IMR-90 (cell line): Measurements from ENCODE around the gene DIAPH2. TPM values are rescaled to one million over a fixed set of nuclear protein-coding genes. Genes with fewer than 3 reads are reported as not detected.

Experiments used
- ATAC-seq: fragments of 200-7000 bp; cut with Tn5 transposase; 2 replicates; pipeline ENCODE4 v1.9.1; 2020; ENCODE audit warnings: low read depth, mild to moderate bottlenecking, moderate library complexity
- BruUV-seq: library from RNA; stranded (reverse); fragments of 400-500 nt; replicated peaks from 2 replicates; lab custom pipeline; 2021; lab: Mats Ljungman, UMichigan
- CTCF ChIA-PET: fragments of 300-600 bp; formaldehyde crosslinking; extraction: SDS; loops from one replicate; lab custom pipeline; 2021; ENCODE audit warnings: antibody characterized with exemption; lab: Yijun Ruan, JAX
- POLR2A ChIA-PET: fragments of 300-600 bp; sonication (Branson Sonifier 250); formaldehyde crosslinking; loops from one replicate; lab custom pipeline; 2022; ENCODE audit warnings: antibody characterized with exemption; ENCODE audit not compliant: unreplicated experiment; lab: Charles Lee
- DNase-seq: peaks from one replicate; pipeline ENCODE4 v3.0.0; 2013
- H2AFZ ChIP-seq: replicated peaks from 2 replicates; pipeline ENCODE3; 2013; ENCODE audit warnings: low read length, mild to moderate bottlenecking; ENCODE audit not compliant: poor library complexity
- H2AK5ac ChIP-seq: 2 replicates; pipeline ENCODE4 v1.6.1; 2013; ENCODE audit warnings: low read depth, low read length, inconsistent platforms
- H2AK9ac ChIP-seq: replicated peaks from 2 replicates; pipeline ENCODE3; 2013; ENCODE audit warnings: mild to moderate bottlenecking, low read depth, low read length, moderate library complexity; ENCODE audit not compliant: poor library complexity
- H2BK120ac ChIP-seq: 2 replicates; pipeline ENCODE4 v1.6.1; 2013; ENCODE audit warnings: low read depth, low read length, inconsistent platforms
- H2BK15ac ChIP-seq: 3 replicates; pipeline ENCODE4 v1.6.1; 2013; ENCODE audit warnings: low read depth, low read length, inconsistent platforms
- H2BK20ac ChIP-seq: 2 replicates; pipeline ENCODE4 v1.6.1; 2013; ENCODE audit warnings: low read depth, mild to moderate bottlenecking, inconsistent platforms, low read length, moderate library complexity
- H2BK5ac ChIP-seq: 2 replicates; pipeline ENCODE4 v1.6.1; 2013; ENCODE audit warnings: mild to moderate bottlenecking, low read depth, low read length, inconsistent platforms; ENCODE audit not compliant: poor library complexity, severe bottlenecking
- H3K14ac ChIP-seq: replicated peaks from 2 replicates; pipeline ENCODE4 v1.6.1; 2013; ENCODE audit warnings: low read depth, low read length, inconsistent platforms
- H3K18ac ChIP-seq: 2 replicates; pipeline ENCODE4 v1.6.1; 2013; ENCODE audit warnings: low read depth, low read length, control low read depth
- H3K23ac ChIP-seq: 2 replicates; pipeline ENCODE4 v1.6.1; 2013; ENCODE audit warnings: low read depth, low read length, inconsistent platforms
- H3K27ac ChIP-seq: 2 replicates; pipeline ENCODE4 v1.5.1; 2013; ENCODE audit warnings: mild to moderate bottlenecking, control low read depth, low read length; ENCODE audit not compliant: insufficient read depth
- H3K27me3 ChIP-seq: 2 replicates; pipeline ENCODE4 v1.6.1; 2013; ENCODE audit warnings: low read length; ENCODE audit not compliant: control insufficient read depth, insufficient read depth
- H3K36me3 ChIP-seq: 2 replicates; pipeline ENCODE4 v1.6.1; 2013; ENCODE audit warnings: low read length, mixed read lengths; ENCODE audit not compliant: control insufficient read depth, insufficient read depth
- H3K4ac ChIP-seq: 2 replicates; pipeline ENCODE4 v1.6.1; 2013; ENCODE audit warnings: low read depth, low read length, inconsistent platforms
- H3K4me1 ChIP-seq: 2 replicates; pipeline ENCODE4 v1.6.1; 2013; ENCODE audit warnings: low read length, mixed read lengths; ENCODE audit not compliant: control insufficient read depth, insufficient read depth
- H3K4me2 ChIP-seq: 2 replicates; pipeline ENCODE4 v1.6.1; 2013; ENCODE audit warnings: low read depth, mild to moderate bottlenecking, control low read depth, low read length, moderate library complexity
- H3K4me3 ChIP-seq: 2 replicates; pipeline ENCODE4 v1.5.1; 2013; ENCODE audit warnings: low read depth, mild to moderate bottlenecking, control low read depth, low read length, moderate library complexity; ENCODE audit not compliant: insufficient read depth
- H3K56ac ChIP-seq: 2 replicates; pipeline ENCODE4 v1.6.1; 2013; ENCODE audit warnings: low read length, inconsistent platforms; ENCODE audit not compliant: insufficient read depth; ENCODE audit errors: extremely low read depth
- H3K79me1 ChIP-seq, 2 experiments: 2 replicates each; pipeline ENCODE4 v1.6.1; 2013; ENCODE audit warnings: low read length in 2 of 2, inconsistent platforms in 1 of 2, low read depth in 1 of 2
- H3K9ac ChIP-seq: 2 replicates; pipeline ENCODE4 v1.6.1; 2013; ENCODE audit warnings: low read depth, low read length, control low read depth
- H3K9me1 ChIP-seq: 2 replicates; pipeline ENCODE4 v1.6.1; 2013; ENCODE audit warnings: low read length, inconsistent platforms; ENCODE audit not compliant: insufficient read depth
- H3K9me3 ChIP-seq: 2 replicates; pipeline ENCODE4 v1.6.1; 2013; ENCODE audit warnings: low read length; ENCODE audit not compliant: control insufficient read depth, insufficient read depth
- H4K20me1 ChIP-seq: 2 replicates; pipeline ENCODE4 v1.6.1; 2013; ENCODE audit warnings: low read length, inconsistent platforms; ENCODE audit not compliant: insufficient read depth
- H4K5ac ChIP-seq: 2 replicates; pipeline ENCODE4 v1.6.1; 2013; ENCODE audit warnings: mild to moderate bottlenecking, low read depth, low read length, control low read depth
- H4K8ac ChIP-seq, 2 experiments: 2 replicates each; pipeline ENCODE4 v1.6.1; 2013; ENCODE audit warnings: low read depth in 2 of 2, low read length in 2 of 2, control low read depth in 1 of 2, inconsistent platforms in 1 of 2
- H4K91ac ChIP-seq: 2 replicates; pipeline ENCODE4 v1.6.1; 2013; ENCODE audit warnings: low read depth, low read length, inconsistent platforms; ENCODE audit not compliant: insufficient read depth
- NFE2L2 ChIP-seq: fragments of 150-350 bp; IDR thresholded peaks from 2 replicates; pipeline ENCODE4 v1.6.1; 2016; ENCODE audit warnings: low read depth, mild to moderate bottlenecking, low read length
- whole genome bisulfite sequencing, 2 experiments: methylation state at CpG; one replicate each; pipeline versions ENCODE4 v1.1.5 to v1.1.7; 2013; ENCODE audit warnings: missing lambda C conversion rate in 2 of 2; ENCODE audit not compliant: insufficient read length in 1 of 2; ENCODE audit errors: extremely low coverage in 2 of 2; 5-methylcytosine and 5-hydroxymethylcytosine counted together
- dilution Hi-C: fragments of 300-500 bp; cut with HindIII; formaldehyde crosslinking; loops from one replicate; pipeline ENCODE4 v1.14.3; 2018; ENCODE audit warnings: low sequenced_read_pairs; ENCODE audit not compliant: unreplicated experiment
- in situ Hi-C: fragments of 300-500 bp; cut with MboI; formaldehyde crosslinking; loops from 3 replicates; pipeline ENCODE4 v1.14.3; 2019; ENCODE audit warnings: low sequenced_read_pairs, inconsistent platforms, mixed read lengths
- intact Hi-C: fragments of 100-400 bp; cut with micrococcal nuclease; formaldehyde crosslinking; loops from 2 replicates; pipeline ENCODE4 v1.10.0; 2022
- polyA plus RNA-seq, 3 experiments: library from polyadenylated mRNA; depleted of rRNA; stranded (reverse); fragments of >200 nt; gene quantifications; 2 replicates each; pipeline ENCODE4 v1.2.3, GENCODE V29; 2012; ENCODE audit warnings: low replicate concordance in 1 of 3
- total RNA-seq: library from RNA; depleted of rRNA; stranded (reverse); fragments of >200 nt; gene quantifications from 2 replicates; pipeline ENCODE4 v1.2.3, GENCODE V29; 2012
- TF ChIP-seq, protein P1 (sequence below): fragments of 150-350 bp; IDR thresholded peaks from 2 replicates; pipeline ENCODE4 v1.6.1; 2016; ENCODE audit warnings: low read depth, mild to moderate bottlenecking, low read length, moderate library complexity, borderline replicate concordance

The DIAPH2 gene
- total and polyA plus RNA-seq, 2 of the 4 experiments (the other 2 are of a cell fraction): 3.6 to 19.9 TPM

DNA sequence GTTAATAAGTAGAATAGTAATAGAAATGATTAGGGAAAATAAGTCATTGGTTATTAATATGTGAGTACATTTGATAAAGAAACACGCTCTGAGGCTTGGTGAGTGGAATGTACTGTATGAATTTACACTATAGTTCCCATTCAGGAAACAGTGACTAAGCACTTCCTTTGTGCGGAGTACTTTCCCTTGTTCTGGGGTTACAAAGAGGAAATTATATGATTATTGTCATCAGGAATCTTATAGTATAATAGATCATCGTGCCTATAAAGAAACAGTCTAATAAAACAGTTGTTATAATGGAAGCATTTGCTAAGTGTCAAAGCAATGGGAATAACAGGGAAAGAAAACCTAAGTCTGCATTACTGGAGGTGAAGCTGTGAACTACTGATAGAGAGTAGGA is 337.0 kb downstream of the DIAPH2 start:
- Histone ChIP-seq H2BK15ac (no peak overlapping the region), H3K36me3 (no peaks in the 10 kb centered on the region), H2AFZ (no peak overlapping the region), H3K18ac (no peak overlapping the region), H2AK9ac (no peak overlapping the region), H4K91ac (no peak overlapping the region), H3K9ac (no peak overlapping the region), H2BK120ac (no peak overlapping the region), H3K27me3 (no peaks in the 10 kb centered on the region), H3K4me1 (no peaks in the 10 kb centered on the region), H2AK5ac (no peak overlapping the region), H3K4me3 (no peak overlapping the region), H2BK5ac (no peak overlapping the region), H3K56ac (no peak overlapping the region), H3K9me1 (no peaks in the 10 kb centered on the region), H3K9me3 (no peaks in the 10 kb centered on the region), H3K4me2 (no peak overlapping the region), H3K23ac (no peak overlapping the region), H2BK20ac (no peak overlapping the region), H4K5ac (no peak overlapping the region), H4K20me1 (no peaks in the 10 kb centered on the region), H3K79me1 (no peaks in the 10 kb centered on the region; a peak in 1 of 4 replicates), H3K4ac (no peak overlapping the region), H3K14ac (no peak overlapping the region), H4K8ac (no peak overlapping the region), H3K27ac (no peak overlapping the region)
- TF ChIP-seq NFE2L2: peak; percentile 58
- TF ChIP-seq, protein P1, sequence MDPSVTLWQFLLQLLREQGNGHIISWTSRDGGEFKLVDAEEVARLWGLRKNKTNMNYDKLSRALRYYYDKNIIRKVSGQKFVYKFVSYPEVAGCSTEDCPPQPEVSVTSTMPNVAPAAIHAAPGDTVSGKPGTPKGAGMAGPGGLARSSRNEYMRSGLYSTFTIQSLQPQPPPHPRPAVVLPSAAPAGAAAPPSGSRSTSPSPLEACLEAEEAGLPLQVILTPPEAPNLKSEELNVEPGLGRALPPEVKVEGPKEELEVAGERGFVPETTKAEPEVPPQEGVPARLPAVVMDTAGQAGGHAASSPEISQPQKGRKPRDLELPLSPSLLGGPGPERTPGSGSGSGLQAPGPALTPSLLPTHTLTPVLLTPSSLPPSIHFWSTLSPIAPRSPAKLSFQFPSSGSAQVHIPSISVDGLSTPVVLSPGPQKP: no peak
- ATAC-seq (no peak), DNase-seq (peak; percentile 49)
- no TSS peak for BruUV-seq
- intact Hi-C loops: loop anchor here (10.0 kb wide), 1 partner anchor 663 kb away; no protein-coding TSS in a partner anchor
- CTCF ChIA-PET: interaction anchor here (0.6 kb wide), 1 partner anchor 174 kb away, joined by 7 read pairs; no protein-coding TSS in a partner anchor
- in situ Hi-C loops: no loop called here
- dilution Hi-C loops: no loop called here
- POLR2A ChIA-PET: no interaction called here
- WGBS, 2 experiments: no CpG with 5 or more reads among the region's 3 CpGs
